Activated T-helper 17 cell treated with anti-CD3 and anti-CD28 coated beads, Interleukin-2, amount 50 U/mL, for 72 hours (primary cell): ENCODE results near the gene PRDM5. TPM values are rescaled to one million over a fixed set of nuclear protein-coding genes. Genes with fewer than 3 reads are reported as not detected.
A peak's percentile ranks its signal among the peaks of the same experiment; 100 is the strongest.
"Not testable (repeated sequence)": the region's sequence is repeated elsewhere in the genome, so short reads cannot be mapped to it uniquely, and the experiment has no call there.

Experiments used
- ATAC-seq: fragments of 150-1000 bp; cut with Tn5 transposase; replicated peaks from 2 replicates; pipeline ENCODE4 v1.10.0; 2021; ENCODE audit warnings: mild to moderate bottlenecking, moderate library complexity
- H3K27ac Mint-ChIP-seq: one replicate; pipeline ENCODE4 v1.8.0; 2022; ENCODE audit warnings: mixed read lengths
- H3K27me3 Mint-ChIP-seq: one replicate; pipeline ENCODE4 v1.8.0; 2022; ENCODE audit warnings: mixed read lengths
- H3K36me3 Mint-ChIP-seq: one replicate; pipeline ENCODE4 v1.8.0; 2022; ENCODE audit warnings: low read depth, mild to moderate bottlenecking, mixed read lengths
- H3K4me1 Mint-ChIP-seq: one replicate; pipeline ENCODE4 v1.8.0; 2022; ENCODE audit warnings: mixed read lengths
- H3K4me3 Mint-ChIP-seq: one replicate; pipeline ENCODE4 v1.8.0; 2022; ENCODE audit warnings: mild to moderate bottlenecking, mixed read lengths
- H3K9me3 Mint-ChIP-seq: one replicate; pipeline ENCODE4 v1.8.0; 2022; ENCODE audit warnings: mixed read lengths
- total RNA-seq, 2 donors: library from RNA; stranded (reverse); gene quantifications; one replicate each; pipeline ENCODE4 v1.2.3, GENCODE V29; 2022

PRDM5 gene
- total RNA-seq, 2 donors from 2014 or later, result 0.21 to 0.52 TPM

GRCh38 chr4:120685756-120686278 is 236.7 kb downstream of the PRDM5 start:
- no peak for ATAC-seq
- peaks cover 16% of the 10 kb centered on the region for H3K27me3 Mint-ChIP-seq
- H3K4me3 Mint-ChIP-seq, result no peak overlapping the region
- H3K36me3 Mint-ChIP-seq, result no peaks in the 10 kb centered on the region
- no peak overlapping the region for H3K27ac Mint-ChIP-seq
- H3K9me3 Mint-ChIP-seq, result no peaks in the 10 kb centered on the region
- no peaks in the 10 kb centered on the region for H3K4me1 Mint-ChIP-seq

DNA sequence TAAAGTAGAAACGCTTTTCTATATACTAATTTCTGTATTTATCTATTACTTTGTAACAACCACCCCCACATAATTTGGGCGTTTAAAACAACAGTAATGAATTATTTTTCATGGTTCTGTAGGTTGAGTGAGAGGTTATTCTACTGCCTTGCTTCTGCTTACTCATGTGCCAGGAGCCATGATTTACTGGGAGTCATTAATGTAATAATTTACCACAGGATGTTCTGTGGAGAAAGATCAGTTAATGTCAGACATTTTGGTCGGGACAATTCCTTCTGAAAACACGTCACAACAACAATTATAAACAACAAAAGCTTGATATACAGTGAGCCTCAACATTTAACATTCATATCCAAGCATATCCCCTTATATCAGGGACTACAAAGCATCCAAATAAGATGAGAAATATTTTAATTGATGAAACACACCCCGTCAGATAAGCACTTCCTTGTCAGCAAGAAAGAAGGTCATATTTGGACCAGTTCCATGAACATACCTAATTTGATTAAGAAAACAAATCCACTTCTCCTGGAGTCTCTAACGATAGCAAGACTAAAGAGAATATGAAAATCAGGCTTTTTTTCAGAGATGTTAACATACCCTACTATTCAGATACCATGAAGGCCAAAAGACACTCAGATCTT is 238.5 kb downstream of the PRDM5 start:
- Mint-ChIP-seq H3K4me3 (no peak overlapping the region), H3K36me3 (no peaks in the 10 kb centered on the region), H3K27ac (no peak overlapping the region), H3K9me3 (no peaks in the 10 kb centered on the region), H3K27me3 (peaks cover 13% of the 10 kb centered on the region), H3K4me1 (no peaks in the 10 kb centered on the region)
- no peak for ATAC-seq

DNA sequence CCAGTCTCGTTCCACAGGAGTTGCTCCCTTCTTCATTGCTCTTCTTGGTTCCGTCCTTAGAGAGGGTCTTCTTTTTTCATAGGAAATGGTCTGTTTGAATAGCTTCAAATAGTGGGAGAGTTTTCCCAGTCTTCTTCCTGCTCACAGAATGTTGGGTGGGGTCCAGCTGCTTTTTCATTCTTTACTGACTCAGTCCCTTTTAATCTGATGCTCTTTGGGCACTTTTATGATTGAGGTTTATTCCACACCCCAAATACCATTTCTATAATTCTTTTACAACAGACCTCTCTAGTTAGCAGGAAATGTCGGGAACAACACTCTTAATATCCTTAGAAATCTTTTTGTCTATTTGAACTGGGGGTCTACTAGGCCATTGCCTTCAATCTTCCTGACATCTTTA is 239.5 kb downstream of the PRDM5 start:
- Mint-ChIP-seq H3K27me3 (peaks cover 6% of the 10 kb centered on the region), H3K9me3 (no peaks in the 10 kb centered on the region), H3K4me1 (no peaks in the 10 kb centered on the region), H3K36me3 (no peaks in the 10 kb centered on the region), H3K4me3 (no peak overlapping the region), H3K27ac (no peak overlapping the region)
- ATAC-seq, result no peak

DNA sequence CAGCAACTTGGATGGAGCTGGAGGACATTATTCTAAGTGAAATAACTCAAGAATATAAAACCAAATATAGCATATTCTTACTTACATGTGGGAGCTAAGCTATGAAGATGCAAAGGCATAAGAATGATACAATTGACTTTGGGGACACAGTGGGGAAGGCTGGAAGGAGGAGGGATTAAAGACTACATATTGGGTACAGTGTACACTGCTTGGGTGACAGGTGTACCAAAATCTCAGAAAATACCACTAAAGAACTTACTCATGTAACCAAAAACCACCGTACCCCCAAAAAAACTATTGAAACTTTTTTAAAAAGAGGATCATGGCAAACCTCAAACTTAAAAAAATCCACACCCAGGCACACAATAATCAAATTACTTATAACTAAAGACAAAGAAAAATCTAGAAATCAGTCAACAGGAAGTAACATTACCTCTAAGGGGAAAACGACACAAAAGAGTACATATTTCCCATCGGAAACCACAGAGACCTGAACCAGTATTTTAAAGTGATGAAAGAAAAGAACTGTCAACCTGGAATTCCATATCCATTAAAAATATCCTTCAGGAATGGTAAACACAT is 241.8 kb downstream of the PRDM5 start:
- H3K36me3 Mint-ChIP-seq, result no peaks in the 10 kb centered on the region
- no peak overlapping the region for H3K27ac Mint-ChIP-seq
- ATAC-seq, result peak; percentile 44
- H3K27me3 Mint-ChIP-seq, result peaks cover 15% of the 10 kb centered on the region
- no peak overlapping the region for H3K4me3 Mint-ChIP-seq
- no peaks in the 10 kb centered on the region for H3K4me1 Mint-ChIP-seq
- no peaks in the 10 kb centered on the region for H3K9me3 Mint-ChIP-seq

- ATAC-seq, result no peak
- Mint-ChIP-seq H3K9me3 (peaks cover 5% of the 10 kb centered on the region), H3K27ac (no peak overlapping the region), H3K36me3 (no peaks in the 10 kb centered on the region), H3K27me3 (peaks cover 32% of the 10 kb centered on the region), H3K4me1 (no peaks in the 10 kb centered on the region), H3K4me3 (no peak overlapping the region)
Measured at GRCh38 chr4:120673696-120674095, 248.8 kb downstream of the PRDM5 start.

DNA sequence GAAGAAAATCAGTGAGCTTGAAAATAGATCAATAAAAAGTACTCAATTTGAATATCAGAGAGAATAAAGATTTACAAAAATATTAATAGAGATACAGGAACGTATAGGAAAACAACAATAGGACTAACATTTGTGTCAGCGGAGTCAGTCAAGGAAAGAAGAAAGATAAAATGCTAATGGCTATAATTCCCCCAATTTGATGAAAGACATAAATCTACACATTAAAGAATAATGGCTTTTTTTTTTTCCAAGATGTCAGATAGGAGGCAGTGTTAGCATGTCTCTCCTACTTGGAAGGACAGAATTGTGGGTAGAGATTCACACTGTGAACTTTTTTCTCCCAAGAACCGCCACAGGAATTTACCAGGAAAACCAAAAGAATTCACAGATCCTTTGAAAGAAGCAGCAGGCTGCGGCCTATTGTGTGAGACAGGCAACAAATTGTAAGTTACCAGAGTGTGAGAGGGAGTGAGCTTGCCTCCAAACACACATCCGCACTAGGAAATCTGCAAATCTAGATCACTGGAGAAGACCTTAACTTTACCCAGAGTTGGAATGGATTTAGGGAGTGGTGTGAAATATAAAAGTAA is 249.9 kb downstream of the PRDM5 start:
- H3K27ac Mint-ChIP-seq, result no peak overlapping the region
- H3K4me3 Mint-ChIP-seq, result no peak overlapping the region
- H3K27me3 Mint-ChIP-seq, result peaks cover 36% of the 10 kb centered on the region
- no peaks in the 10 kb centered on the region for H3K4me1 Mint-ChIP-seq
- H3K9me3 Mint-ChIP-seq, result peaks cover 5% of the 10 kb centered on the region
- H3K36me3 Mint-ChIP-seq, result no peaks in the 10 kb centered on the region
- ATAC-seq, result no peak

- H3K4me1 Mint-ChIP-seq, result no peaks in the 10 kb centered on the region
- H3K4me3 Mint-ChIP-seq, result no peak overlapping the region
- H3K9me3 Mint-ChIP-seq, result peaks cover 5% of the 10 kb centered on the region
- peaks cover 34% of the 10 kb centered on the region for H3K27me3 Mint-ChIP-seq
- ATAC-seq, result no peak
- no peak overlapping the region for H3K27ac Mint-ChIP-seq
- H3K36me3 Mint-ChIP-seq, result no peaks in the 10 kb centered on the region
Measured at GRCh38 chr4:120672076-120672475, 250.4 kb downstream of the PRDM5 start.

- Mint-ChIP-seq H3K27me3 (peaks cover 33% of the 10 kb centered on the region), H3K9me3 (peaks cover 5% of the 10 kb centered on the region), H3K4me3 (no peak overlapping the region), H3K36me3 (no peaks in the 10 kb centered on the region), H3K4me1 (no peaks in the 10 kb centered on the region), H3K27ac (no peak overlapping the region)
- no peak for ATAC-seq
Measured at GRCh38 chr4:120671538-120671937, 251.0 kb downstream of the PRDM5 start.

DNA sequence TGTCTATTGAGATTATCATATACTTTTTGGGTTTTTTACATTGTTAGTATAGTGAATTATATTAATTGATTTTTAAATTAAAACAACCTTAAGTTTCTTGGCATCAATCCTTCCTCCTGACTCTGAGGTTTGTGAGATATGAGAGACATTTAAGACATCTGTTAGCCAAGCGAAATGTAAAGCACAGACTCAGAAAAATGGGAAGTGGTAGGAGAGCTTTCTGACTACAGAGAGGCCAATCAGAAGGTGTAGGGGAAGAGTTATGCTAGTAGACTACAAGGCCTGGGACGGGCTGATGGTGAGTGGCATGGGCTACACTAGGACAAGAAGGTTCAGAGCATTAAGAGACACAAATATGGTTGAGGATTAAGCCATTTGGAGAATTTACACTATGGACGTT is 255.4 kb downstream of the PRDM5 start:
- H3K9me3 Mint-ChIP-seq, result peaks cover 3% of the 10 kb centered on the region
- H3K27me3 Mint-ChIP-seq, result peaks cover 25% of the 10 kb centered on the region
- no peaks in the 10 kb centered on the region for H3K36me3 Mint-ChIP-seq
- ATAC-seq, result no peak
- no peak overlapping the region for H3K27ac Mint-ChIP-seq
- H3K4me1 Mint-ChIP-seq, result no peaks in the 10 kb centered on the region
- no peak overlapping the region for H3K4me3 Mint-ChIP-seq

DNA sequence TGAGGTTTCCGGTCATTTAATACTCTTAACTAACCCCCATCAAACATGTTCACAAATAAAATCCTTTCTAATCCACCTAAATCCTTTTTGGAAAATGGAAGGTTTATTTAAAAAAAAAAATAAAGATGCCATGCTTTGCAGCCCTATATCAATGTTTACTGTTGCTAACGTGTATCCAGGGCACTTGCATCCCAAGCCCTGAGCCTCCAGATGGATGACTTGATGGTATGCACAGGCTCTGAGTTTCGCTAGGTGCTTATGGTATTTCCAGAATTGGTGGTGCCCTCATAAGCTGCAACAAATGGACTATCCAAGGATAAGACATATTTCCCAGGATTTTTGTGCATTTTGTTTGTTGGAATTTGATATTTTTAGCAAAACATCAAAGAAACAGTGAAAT is 257.7 kb downstream of the PRDM5 start:
- no peak for ATAC-seq
- no peak overlapping the region for H3K4me3 Mint-ChIP-seq
- H3K9me3 Mint-ChIP-seq, result no peaks in the 10 kb centered on the region
- H3K27ac Mint-ChIP-seq, result no peak overlapping the region
- H3K4me1 Mint-ChIP-seq, result no peaks in the 10 kb centered on the region
- H3K27me3 Mint-ChIP-seq, result peaks cover 12% of the 10 kb centered on the region
- H3K36me3 Mint-ChIP-seq, result no peaks in the 10 kb centered on the region

GRCh38 chr4:120659616-120660170 is 262.8 kb downstream of the PRDM5 start:
- ATAC-seq, result no peak
- Mint-ChIP-seq H3K27ac (no peak overlapping the region), H3K4me3 (no peak overlapping the region), H3K4me1 (no peaks in the 10 kb centered on the region), H3K27me3 (peaks cover 8% of the 10 kb centered on the region), H3K9me3 (no peaks in the 10 kb centered on the region), H3K36me3 (no peaks in the 10 kb centered on the region)

- Mint-ChIP-seq H3K36me3 (no peaks in the 10 kb centered on the region), H3K4me3 (no peak overlapping the region), H3K27ac (no peak overlapping the region), H3K9me3 (no peaks in the 10 kb centered on the region), H3K4me1 (no peaks in the 10 kb centered on the region), H3K27me3 (peaks cover 8% of the 10 kb centered on the region)
- ATAC-seq, result no peak
Measured at GRCh38 chr4:120658772-120659171, 263.8 kb downstream of the PRDM5 start.

DNA sequence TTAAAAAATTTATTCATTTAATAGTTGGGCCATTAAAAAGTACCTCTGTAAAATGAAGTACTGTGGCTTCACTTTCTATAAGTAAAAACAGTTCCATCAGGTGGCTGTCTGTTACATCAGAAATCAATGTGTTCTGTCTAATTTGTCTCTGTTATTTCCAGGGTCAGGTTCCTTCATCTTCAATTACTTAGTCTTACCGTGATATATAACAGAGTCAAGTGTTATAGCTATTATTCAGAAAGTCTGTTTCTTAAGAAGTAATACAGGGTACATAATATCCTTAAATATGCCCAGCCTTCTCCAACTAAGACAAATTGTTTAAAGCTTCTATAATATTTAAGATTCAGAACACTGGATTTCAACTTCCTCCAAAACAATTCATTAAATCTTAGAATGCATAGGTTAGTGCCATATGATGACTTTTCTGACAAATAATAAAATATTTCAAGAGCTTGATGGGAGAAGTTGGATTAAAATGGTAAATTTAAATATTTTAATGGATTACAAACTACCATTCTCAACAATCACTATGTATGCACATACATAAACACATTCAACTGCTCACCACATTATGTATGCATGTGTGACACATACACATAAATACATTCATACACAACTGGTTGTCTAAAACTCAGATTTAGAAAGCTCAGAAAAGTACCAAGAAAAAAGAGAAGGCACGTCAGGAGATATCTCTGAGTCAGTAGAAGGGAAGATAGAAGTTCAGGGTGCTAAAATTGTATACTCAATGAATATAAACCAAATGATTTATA is 268.5 kb downstream of the PRDM5 start:
- peaks cover 13% of the 10 kb centered on the region for H3K27me3 Mint-ChIP-seq
- no peaks in the 10 kb centered on the region for H3K4me1 Mint-ChIP-seq
- ATAC-seq, result no peak

DNA sequence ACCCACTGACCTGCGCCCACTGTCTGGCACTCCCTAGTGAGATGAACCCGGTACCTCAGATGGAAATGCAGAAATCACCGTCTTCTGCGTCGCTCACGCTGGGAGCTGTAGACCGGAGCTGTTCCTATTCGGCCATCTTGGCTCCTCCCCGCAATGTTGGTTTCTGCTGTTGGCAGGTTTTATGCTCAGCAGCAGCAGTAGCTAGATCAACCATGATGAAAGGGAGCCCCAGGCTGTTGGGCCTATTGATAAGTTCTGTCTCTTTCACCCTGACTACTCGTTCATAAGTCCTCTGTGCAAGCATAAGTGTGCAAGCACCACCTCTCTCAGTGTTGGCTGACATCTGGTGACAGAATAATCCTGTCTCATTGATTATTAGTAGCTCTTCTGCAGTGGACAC is 274.2 kb downstream of the PRDM5 start:
- not testable (repeated sequence) for ATAC-seq, H3K4me1 Mint-ChIP-seq, H3K27ac Mint-ChIP-seq, H3K4me3 Mint-ChIP-seq, H3K36me3 Mint-ChIP-seq, H3K9me3 Mint-ChIP-seq
- peaks cover 15% of the 10 kb centered on the region for H3K27me3 Mint-ChIP-seq

More for the DNA sequence above, 268.5 kb downstream of the PRDM5 start:
- H3K27ac Mint-ChIP-seq, result no peak overlapping the region
- no peaks in the 10 kb centered on the region for H3K36me3 Mint-ChIP-seq
- H3K4me3 Mint-ChIP-seq, result no peak overlapping the region
- no peaks in the 10 kb centered on the region for H3K9me3 Mint-ChIP-seq
